ENCODE measurements around the gene SLIT3. TPM values are rescaled to one million over a fixed set of nuclear protein-coding genes. Genes with fewer than 3 reads are reported as not detected.

SLIT3 gene
- total RNA-seq, 1 donor from 2014 or later: 7.4 TPM

GRCh38 chr5:168701641-168702040 lies 599.3 kb downstream of the SLIT3 start:
- DNase-seq (ENCODE audit: extremely low read depth, low read depth, low spot score): no peak

DNA sequence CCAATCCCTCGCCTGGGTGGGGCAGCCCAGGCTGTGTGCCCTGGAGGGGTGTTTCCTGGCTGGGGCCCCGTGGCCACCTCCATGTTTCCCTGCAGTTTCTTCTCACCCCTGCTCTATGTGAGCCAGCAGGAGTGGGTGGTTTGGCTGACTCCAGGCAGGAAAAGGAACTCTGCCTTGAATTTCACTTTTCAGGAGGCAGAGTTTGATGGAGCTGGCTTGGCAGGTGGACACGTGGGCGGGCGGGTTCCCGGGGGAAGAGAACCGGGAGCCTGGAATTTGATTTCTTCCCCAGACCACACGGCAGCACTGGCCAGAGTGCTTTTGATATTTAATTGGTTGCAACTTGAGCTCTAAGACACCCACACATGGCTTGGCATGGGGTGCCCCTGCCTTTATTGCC lies 601.9 kb downstream of the SLIT3 start:
- no peak for DNase-seq (ENCODE audit: extremely low read depth, low read depth, low spot score)

GRCh38 chr5:168697034-168697720 lies 603.8 kb downstream of the SLIT3 start:
- no peak for DNase-seq (ENCODE audit: extremely low read depth, low read depth, low spot score)

GRCh38 chr5:168696611-168697010 lies 604.3 kb downstream of the SLIT3 start:
- DNase-seq (ENCODE audit: extremely low read depth, low read depth, low spot score): no peak

DNA sequence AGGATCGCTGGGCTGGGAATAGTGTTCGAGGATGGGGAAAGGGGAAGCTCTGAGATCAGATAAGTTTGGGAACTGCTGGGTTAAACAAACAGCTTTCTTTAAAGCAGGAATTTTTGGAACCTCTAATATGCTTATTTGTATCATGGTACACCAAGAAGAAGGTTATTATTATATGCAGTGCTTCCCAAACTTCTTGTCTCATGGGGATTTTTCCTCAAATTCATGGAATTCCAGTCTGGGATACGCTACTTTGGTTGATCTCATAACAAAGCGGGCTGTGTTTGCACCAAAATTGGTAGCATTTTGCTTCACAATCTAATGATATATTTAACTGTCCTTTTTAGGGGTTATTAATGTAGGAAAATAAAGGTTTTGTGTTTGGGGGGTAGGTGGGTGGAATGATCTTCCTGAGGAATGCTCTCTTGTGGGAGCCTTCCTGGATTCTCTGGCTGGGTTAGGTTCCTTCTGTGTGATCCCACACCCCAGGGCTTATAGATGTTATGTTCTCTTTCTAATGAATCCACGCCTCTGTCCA lies 605.6 kb downstream of the SLIT3 start:
- DNase-seq (ENCODE audit: extremely low read depth, low read depth, low spot score): no peak

DNA sequence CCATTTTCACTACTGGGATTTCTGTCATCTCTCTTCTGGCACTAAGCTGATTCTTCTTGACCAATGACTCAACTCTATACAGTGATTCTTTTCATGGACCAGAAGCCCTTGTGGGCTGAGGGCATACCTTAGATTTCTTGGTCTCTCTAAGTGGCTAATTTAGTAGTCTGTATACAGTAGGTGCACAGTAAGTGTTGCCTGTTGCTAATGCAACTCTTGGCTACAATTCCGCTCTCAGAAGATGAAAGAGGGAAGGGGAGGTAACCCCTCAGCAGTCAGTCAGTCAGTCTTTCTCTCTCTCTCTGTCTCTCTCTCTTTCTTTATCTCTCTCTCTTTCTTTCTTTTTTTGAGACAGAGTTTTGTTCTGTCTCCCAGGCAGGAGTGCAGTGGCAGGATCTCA lies 606.6 kb downstream of the SLIT3 start:
- no peak for DNase-seq (ENCODE audit: extremely low read depth, low read depth, low spot score)

GRCh38 chr5:168693883-168694282 lies 607.1 kb downstream of the SLIT3 start:
- DNase-seq (ENCODE audit: extremely low read depth, low read depth, low spot score): no peak

- DNase-seq (ENCODE audit: extremely low read depth, low read depth, low spot score): no peak
Measured at GRCh38 chr5:168693297-168693696, 607.6 kb downstream of the SLIT3 start.

DNA sequence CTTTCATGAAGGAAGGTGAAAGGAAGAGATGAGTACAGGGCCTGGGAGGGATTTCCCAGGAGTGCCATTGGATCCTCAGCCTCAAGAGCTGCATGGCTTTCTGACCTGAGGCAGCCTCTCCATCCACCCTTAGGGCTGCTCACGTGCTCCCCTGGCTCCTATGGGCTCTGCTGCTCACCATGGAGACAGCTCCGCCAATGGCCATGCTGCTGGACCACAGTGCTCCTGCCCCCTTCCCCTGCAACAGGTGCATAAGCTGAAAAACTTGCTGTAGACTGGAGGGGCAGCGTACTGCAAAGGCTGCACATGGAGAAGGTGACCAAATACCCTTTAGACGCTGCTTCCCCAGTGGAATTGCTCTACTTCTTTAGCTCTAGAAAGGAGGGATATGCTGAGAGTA lies 609.0 kb downstream of the SLIT3 start:
- no peak for DNase-seq (ENCODE audit: extremely low read depth, low read depth, low spot score)

DNA sequence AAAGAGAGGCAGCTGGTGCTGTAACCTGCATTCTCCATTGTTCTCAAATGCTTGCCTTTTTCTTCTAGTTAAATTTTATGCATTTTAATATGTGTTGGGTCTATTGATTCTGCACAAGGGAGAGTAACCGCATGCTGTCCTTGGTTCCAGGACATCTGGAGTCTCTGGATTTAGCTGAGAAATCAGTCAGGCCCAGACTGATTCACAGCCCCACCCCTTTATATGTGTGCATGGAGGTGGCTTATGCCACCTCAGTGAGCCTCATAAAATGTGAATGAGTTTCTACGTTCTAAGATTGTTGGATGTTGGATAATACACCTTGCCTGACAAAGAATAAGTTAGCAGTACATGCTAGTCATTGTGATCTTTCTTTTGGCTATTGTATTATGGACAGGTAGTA lies 611.7 kb downstream of the SLIT3 start:
- DNase-seq (ENCODE audit: extremely low read depth, low read depth, low spot score): no peak

DNA sequence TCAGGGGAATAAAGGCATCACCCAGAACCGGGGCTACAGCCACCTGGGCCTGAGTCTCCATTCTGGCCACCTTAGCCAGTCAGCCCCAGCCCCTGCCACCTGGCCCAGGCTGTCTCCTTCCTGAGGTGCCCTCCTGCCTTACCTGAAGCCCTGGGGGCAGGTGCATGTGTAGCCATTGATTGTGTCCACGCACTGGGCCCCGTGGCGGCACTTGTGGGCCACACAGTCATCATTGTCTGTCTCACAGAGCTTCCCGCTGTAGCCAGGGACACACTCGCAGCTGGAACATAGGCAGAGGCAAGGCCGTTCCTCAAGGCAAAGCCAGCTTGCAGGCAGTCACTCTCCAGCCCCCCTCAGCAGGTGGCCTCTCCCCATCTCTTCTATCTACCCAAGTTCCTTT lies 614.1 kb downstream of the SLIT3 start:
- no peak for DNase-seq (ENCODE audit: extremely low read depth, low read depth, low spot score)

DNA sequence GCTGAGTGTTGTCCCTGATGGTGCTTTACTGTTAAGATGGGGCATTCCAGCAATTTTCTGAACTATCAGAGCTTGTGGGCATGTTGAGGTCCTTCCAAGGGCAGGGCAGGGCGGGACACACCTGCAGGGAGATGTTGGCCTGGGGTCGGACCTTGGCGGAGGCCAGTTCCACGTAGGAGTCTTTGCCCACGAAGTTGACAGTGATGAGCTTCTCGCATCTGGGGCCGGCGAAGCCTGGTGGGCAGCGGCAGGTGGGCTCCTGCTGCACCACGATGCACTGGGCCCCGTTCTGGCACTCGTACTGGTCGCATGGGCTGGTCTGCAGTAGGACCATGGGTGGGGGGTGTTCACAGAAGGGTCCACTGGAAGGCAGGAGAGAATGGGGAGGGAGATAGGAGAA lies 615.4 kb downstream of the SLIT3 start:
- no peak for DNase-seq (ENCODE audit: extremely low read depth, low read depth, low spot score)

- DNase-seq (ENCODE audit: extremely low read depth, low read depth, low spot score): no peak
Measured at GRCh38 chr5:168683927-168684295, 617.0 kb downstream of the SLIT3 start.

GRCh38 chr5:168683247-168683926 lies 617.6 kb downstream of the SLIT3 start:
- no peak for DNase-seq (ENCODE audit: extremely low read depth, low read depth, low spot score)

- DNase-seq (ENCODE audit: extremely low read depth, low read depth, low spot score): no peak
Measured at GRCh38 chr5:168681556-168682183, 619.3 kb downstream of the SLIT3 start.

DNA sequence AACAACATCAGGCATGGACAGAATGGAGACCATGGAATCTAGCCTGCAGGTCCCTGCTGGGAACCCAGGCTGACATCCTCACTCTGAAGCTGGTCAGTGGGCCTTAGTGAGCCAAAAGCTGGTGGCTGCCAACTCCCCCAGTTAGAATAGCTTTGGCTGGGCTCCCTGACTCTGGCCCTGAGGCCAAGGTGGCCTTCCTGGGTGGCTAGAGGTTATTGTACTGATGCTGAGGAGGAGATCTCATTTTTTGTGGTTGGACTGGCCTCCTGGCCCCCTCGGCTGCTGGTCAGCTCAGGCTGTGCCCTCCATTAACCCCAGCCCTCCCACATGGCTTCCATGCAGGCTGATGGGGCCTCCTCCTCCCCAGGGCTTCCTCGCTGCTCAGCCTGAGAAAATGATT lies 620.5 kb downstream of the SLIT3 start:
- DNase-seq (ENCODE audit: extremely low read depth, low read depth, low spot score): no peak

DNA sequence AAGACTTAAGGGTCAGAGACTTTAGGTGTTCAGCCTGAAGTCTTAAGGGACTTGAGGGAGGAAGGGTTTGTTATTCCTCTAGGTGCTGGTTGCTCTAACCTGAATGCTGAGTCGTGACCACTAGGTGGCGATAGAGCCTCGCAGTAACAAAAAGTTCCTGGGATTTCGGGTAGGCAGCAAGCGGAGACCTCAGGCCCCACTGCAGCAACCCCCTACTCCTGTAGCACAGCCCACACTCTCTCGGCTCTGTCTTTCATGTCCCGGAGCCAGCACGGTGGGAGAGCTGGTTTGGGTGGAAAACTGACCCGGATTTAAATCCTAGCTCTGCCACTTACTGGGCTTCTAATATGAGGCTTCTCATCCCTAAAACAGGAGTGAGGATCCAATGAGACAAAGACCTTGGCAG lies 621.4 kb downstream of the SLIT3 start:
- peak; percentile 23 for DNase-seq (ENCODE audit: extremely low read depth, low read depth, low spot score)

GRCh38 chr5:168676501-168676900 lies 624.4 kb downstream of the SLIT3 start:
- DNase-seq (ENCODE audit: extremely low read depth, low read depth, low spot score): no peak

DNA sequence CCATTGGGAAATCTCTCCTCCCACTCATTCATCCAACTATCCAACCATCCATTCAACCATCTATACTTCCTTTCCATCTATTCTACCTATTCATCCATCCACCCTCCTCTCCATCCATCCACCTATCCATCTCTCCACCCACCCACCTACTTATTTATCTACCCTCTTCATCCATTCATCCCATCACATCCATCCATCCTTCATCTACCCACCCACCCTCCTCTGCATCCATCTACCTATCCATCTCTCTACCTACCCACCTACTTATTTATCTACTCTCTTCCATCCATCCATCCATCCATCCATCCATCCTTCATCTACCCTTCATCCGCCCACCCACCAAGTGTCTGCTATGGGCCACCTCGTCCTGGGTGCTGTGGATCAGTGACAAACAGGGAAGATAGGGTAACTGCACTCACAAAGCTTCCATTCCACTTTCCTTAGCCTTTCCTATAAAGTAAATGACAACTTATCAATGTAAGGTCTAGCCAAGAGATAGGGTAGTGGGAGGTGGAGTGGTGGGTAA lies 625.0 kb downstream of the SLIT3 start:
- no peak for DNase-seq (ENCODE audit: extremely low read depth, low read depth, low spot score)

- no peak for DNase-seq (ENCODE audit: extremely low read depth, low read depth, low spot score)
Measured at GRCh38 chr5:168674893-168675482, 626.0 kb downstream of the SLIT3 start.

GRCh38 chr5:168672888-168673287 lies 628.1 kb downstream of the SLIT3 start:
- no peak for DNase-seq (ENCODE audit: extremely low read depth, low read depth, low spot score)

Measured in glomerular endothelial cell (primary cell).